Mesenchymal stem cell (in vitro differentiated cells and primary cell): ENCODE data around the gene CAND2.

ENCODE experiments used
- DNase-seq: peaks from one replicate; pipeline ENCODE4 v3.0.0-alpha.2; 2013
- H2AFZ ChIP-seq: one replicate; pipeline ENCODE4 v1.6.1; 2013; ENCODE audit warnings: low read depth, mild to moderate bottlenecking, control low read depth, inconsistent platforms, low read length, moderate library complexity
- H2AK5ac ChIP-seq: 2 replicates; pipeline ENCODE4 v1.6.1; 2013; ENCODE audit warnings: low read length, moderate library complexity, mild to moderate bottlenecking, inconsistent platforms; ENCODE audit not compliant: severe bottlenecking
- H2BK120ac ChIP-seq: one replicate; pipeline ENCODE4 v1.6.1; 2013; ENCODE audit warnings: low read depth, mild to moderate bottlenecking, inconsistent platforms, low read length, moderate library complexity
- H2BK12ac ChIP-seq, 2 experiments: one replicate each; pipeline ENCODE4 v1.6.1; 2013; ENCODE audit warnings: inconsistent platforms in 2 of 2, low read length in 2 of 2, mild to moderate bottlenecking in 2 of 2, moderate library complexity in 2 of 2, control low read depth in 1 of 2
- H2BK15ac ChIP-seq: one replicate; pipeline ENCODE4 v1.6.1; 2013; ENCODE audit warnings: mild to moderate bottlenecking, low read depth, inconsistent platforms; ENCODE audit not compliant: poor library complexity, severe bottlenecking
- H2BK5ac ChIP-seq: 2 replicates; pipeline ENCODE4 v1.6.1; 2013; ENCODE audit warnings: low read depth, mild to moderate bottlenecking, low read length, control low read depth, inconsistent platforms; ENCODE audit not compliant: poor library complexity, severe bottlenecking
- H3K14ac ChIP-seq, 2 experiments: one replicate each; pipeline ENCODE4 v1.6.1; 2013; ENCODE audit warnings: inconsistent platforms in 2 of 2, low read length in 2 of 2, control low read depth in 1 of 2, mild to moderate bottlenecking in 1 of 2, moderate library complexity in 1 of 2
- H3K18ac ChIP-seq, 2 experiments: one replicate each; pipeline ENCODE4 v1.6.1; 2013; ENCODE audit warnings: inconsistent platforms in 2 of 2, low read length in 2 of 2, control low read depth in 1 of 2, low read depth in 1 of 2, mild to moderate bottlenecking in 1 of 2
- H3K23ac ChIP-seq, 2 experiments: one replicate each; pipeline ENCODE4 v1.6.1; 2013; ENCODE audit warnings: inconsistent platforms in 2 of 2, low read length in 2 of 2, mild to moderate bottlenecking in 2 of 2, moderate library complexity in 2 of 2, control low read depth in 1 of 2
- H3K27ac ChIP-seq: 2 replicates; pipeline ENCODE4 v1.5.1; 2013; ENCODE audit warnings: mild to moderate bottlenecking, moderate library complexity, low read length, control low read depth, inconsistent platforms; ENCODE audit not compliant: poor library complexity, severe bottlenecking
- H3K27me3 ChIP-seq, 2 experiments: 2 replicates each; pipeline versions ENCODE4 v1.6.1 to v1.7.0; 2013; ENCODE audit warnings: low read length in 2 of 2, mild to moderate bottlenecking in 2 of 2, moderate library complexity in 2 of 2, control low read depth in 1 of 2, inconsistent platforms in 1 of 2; ENCODE audit not compliant: control insufficient read depth in 1 of 2, insufficient read depth in 1 of 2
- H3K36me3 ChIP-seq, 2 experiments: 2 replicates each; pipeline versions ENCODE4 v1.6.1 to v1.7.0; 2013; ENCODE audit warnings: low read length in 2 of 2, control low read depth in 1 of 2, inconsistent platforms in 1 of 2, low read depth in 1 of 2, mild to moderate bottlenecking in 1 of 2; ENCODE audit not compliant: insufficient read depth in 2 of 2, control insufficient read depth in 1 of 2
- H3K4ac ChIP-seq, 2 experiments: one replicate each; pipeline ENCODE4 v1.6.1; 2013; ENCODE audit warnings: inconsistent platforms in 2 of 2, low read length in 2 of 2, mild to moderate bottlenecking in 2 of 2, moderate library complexity in 2 of 2, control low read depth in 1 of 2, low read depth in 1 of 2
- H3K4me1 ChIP-seq: 2 replicates; pipeline ENCODE4 v1.6.1; 2013; ENCODE audit warnings: low read depth, low read length, control low read depth; ENCODE audit not compliant: control insufficient read depth, insufficient read depth
- H3K4me2 ChIP-seq: 2 replicates; pipeline ENCODE4 v1.6.1; 2013; ENCODE audit warnings: low read length, mild to moderate bottlenecking, inconsistent platforms; ENCODE audit not compliant: poor library complexity, severe bottlenecking
- H3K4me3 ChIP-seq, 2 experiments: 2 replicates each; pipeline versions ENCODE4 v1.5.1 to v1.7.0; 2013; ENCODE audit warnings: low read length in 2 of 2, mild to moderate bottlenecking in 2 of 2, control low read depth in 1 of 2, low read depth in 1 of 2; ENCODE audit not compliant: insufficient read depth in 1 of 2
- H3K79me1 ChIP-seq: replicated peaks from 2 replicates; pipeline ENCODE4 v1.6.1; 2013; ENCODE audit warnings: mild to moderate bottlenecking, control low read depth, low read length, inconsistent platforms; ENCODE audit not compliant: poor library complexity, severe bottlenecking
- H3K9ac ChIP-seq: 2 replicates; pipeline ENCODE4 v1.7.0; 2013; ENCODE audit warnings: mild to moderate bottlenecking, low read length, moderate library complexity
- H3K9me3 ChIP-seq: 2 replicates; pipeline ENCODE4 v1.7.0; 2013; ENCODE audit warnings: mild to moderate bottlenecking, low read length; ENCODE audit not compliant: control insufficient read depth
- H4K8ac ChIP-seq: one replicate; pipeline ENCODE4 v1.6.1; 2013; ENCODE audit warnings: inconsistent platforms, mild to moderate bottlenecking, low read length, moderate library complexity
- H4K91ac ChIP-seq: one replicate; pipeline ENCODE4 v1.6.1; 2013; ENCODE audit warnings: mild to moderate bottlenecking, low read length, inconsistent platforms
- WGBS: methylation state at CpG from one replicate; pipeline ENCODE4 v1.1.7; 2013; ENCODE audit warnings: mixed read lengths; 5-methylcytosine and 5-hydroxymethylcytosine counted together

Gene CAND2

GRCh38 chr3:12840591-12841148, 44.2 kb downstream of the CAND2 start:
- DNase-seq, result no peak
- peak overlapping the region; percentile 79 to 80 for H3K4ac ChIP-seq
- H3K36me3 ChIP-seq, result peaks cover 26 to 44% of the 10 kb centered on the region in 2 experiments
- no peaks in the 10 kb centered on the region for H3K9me3 ChIP-seq
- peak overlapping the region in 1 of 2 experiments; percentile 50 for H3K14ac ChIP-seq
- 11% methylated on average over 18 of the region's 18 CpGs for WGBS
- H3K4me2 ChIP-seq, result peak overlapping the region; percentile 79
- peak overlapping the region; percentile 81 for H4K91ac ChIP-seq
- H2BK5ac ChIP-seq, result no peak overlapping the region
- peak overlapping the region; percentile 94 for H3K9ac ChIP-seq
- no peak overlapping the region for H2BK12ac ChIP-seq
- H2AK5ac ChIP-seq, result peak overlapping the region; percentile 33
- peak overlapping the region; percentile 60 for H2AFZ ChIP-seq
- no peak overlapping the region for H2BK15ac ChIP-seq
- peak overlapping the region; percentile 83 to 95 for H3K18ac ChIP-seq
- peak overlapping the region; percentile 86 for H3K27ac ChIP-seq
- peaks cover 15% of the 10 kb centered on the region for H3K4me1 ChIP-seq
- H3K27me3 ChIP-seq, result no peaks in the 10 kb centered on the region
- peak overlapping the region in 1 of 2 experiments; percentile 53 for H3K23ac ChIP-seq
- H2BK120ac ChIP-seq, result peak overlapping the region; percentile 74
- peak overlapping the region; percentile 81 to 96 for H3K4me3 ChIP-seq
- H4K8ac ChIP-seq, result no peak overlapping the region
- H3K79me1 ChIP-seq, result peaks cover 1% of the 10 kb centered on the region

- H3K36me3 ChIP-seq, result peaks cover 20 to 38% of the 10 kb centered on the region in 2 experiments
- H2BK120ac ChIP-seq, result peak within 1 kb of the TSS; percentile 74
- no peaks in the 10 kb centered on the region for H3K9me3 ChIP-seq
- H2AFZ ChIP-seq, result peak within 1 kb of the TSS; percentile 60
- peak within 1 kb of the TSS in 1 of 2 experiments; percentile 89 for H3K14ac ChIP-seq
- no peaks in the 10 kb centered on the region for H3K79me1 ChIP-seq
- H4K91ac ChIP-seq, result peak within 1 kb of the TSS; percentile 81
- peak within 1 kb of the TSS; percentile 33 for H2AK5ac ChIP-seq
- peak within 1 kb of the TSS; percentile 94 for H3K9ac ChIP-seq
- peak within 1 kb of the TSS; percentile 79 to 80 for H3K4ac ChIP-seq
- H3K27ac ChIP-seq, result peak within 1 kb of the TSS; percentile 86
- peak within 1 kb of the TSS; percentile 72 for H4K8ac ChIP-seq
- H2BK12ac ChIP-seq, result no peak within 1 kb of the TSS
- H3K4me3 ChIP-seq, result peak within 1 kb of the TSS; percentile 81 to 96
- H3K4me2 ChIP-seq, result peak within 1 kb of the TSS; percentile 79
- under 1% methylated on average over 38 of the region's 43 CpGs for WGBS
- H3K27me3 ChIP-seq, result no peaks in the 10 kb centered on the region
- H2BK15ac ChIP-seq, result peak within 1 kb of the TSS; percentile 29
- peak within 1 kb of the TSS; percentile 53 to 75 for H3K23ac ChIP-seq
- H3K18ac ChIP-seq, result peak within 1 kb of the TSS; percentile 83 to 95
- peak; percentile 98 for DNase-seq
- H2BK5ac ChIP-seq, result peak within 1 kb of the TSS; percentile 34
- H3K4me1 ChIP-seq, result peaks cover 19% of the 10 kb centered on the region
These were observed 44.9 kb downstream of the CAND2 start, which contains the start of gene RPL32 for GRCh38 chr3:12841149-12841969. Gene RPL32 (minus strand): TSS chr3:12841565. CDS start chr3:12840237, 1,328 bp downstream.

- 57% methylated on average over 7 of the region's 7 CpGs for WGBS
- H4K8ac ChIP-seq, result peak overlapping the region; percentile 72
- no peak overlapping the region for H3K23ac ChIP-seq
- peak overlapping the region; percentile 94 for H3K9ac ChIP-seq
- no peaks in the 10 kb centered on the region for H3K79me1 ChIP-seq
- no peak overlapping the region for H3K4ac ChIP-seq
- H2BK120ac ChIP-seq, result no peak overlapping the region
- H3K27ac ChIP-seq, result no peak overlapping the region
- H4K91ac ChIP-seq, result no peak overlapping the region
- H3K9me3 ChIP-seq, result no peaks in the 10 kb centered on the region
- no peak overlapping the region for H2BK12ac ChIP-seq
- no peak for DNase-seq
- H2BK5ac ChIP-seq, result no peak overlapping the region
- peak overlapping the region in 1 of 2 experiments; percentile 96 for H3K4me3 ChIP-seq
- no peak overlapping the region for H2BK15ac ChIP-seq
- no peak overlapping the region for H2AK5ac ChIP-seq
- no peak overlapping the region for H3K18ac ChIP-seq
- H3K4me1 ChIP-seq, result peaks cover 21% of the 10 kb centered on the region
- H3K36me3 ChIP-seq, result peaks cover 19 to 32% of the 10 kb centered on the region in 2 experiments
- H3K4me2 ChIP-seq, result no peak overlapping the region
- no peaks in the 10 kb centered on the region for H3K27me3 ChIP-seq
- H2AFZ ChIP-seq, result no peak overlapping the region
- no peak overlapping the region for H3K14ac ChIP-seq
These were observed 45.5 kb downstream of the CAND2 start for GRCh38 chr3:12841970-12842328.

GRCh38 chr3:12842469-12842868, 46.0 kb downstream of the CAND2 start:
- Histone ChIP-seq H3K27ac (no peak overlapping the region), H3K4me3 (no peak overlapping the region)

More at GRCh38 chr3:12842469-12842868, 46.0 kb downstream of the CAND2 start:
- Histone ChIP-seq H3K9me3 (no peaks in the 10 kb centered on the region), H4K91ac (no peak overlapping the region), H4K8ac (no peak overlapping the region), H2AK5ac (no peak overlapping the region), H3K18ac (no peak overlapping the region), H3K4me1 (peaks cover 21% of the 10 kb centered on the region), H3K14ac (no peak overlapping the region), H3K4me2 (no peak overlapping the region), H2BK120ac (no peak overlapping the region), H2BK12ac (no peak overlapping the region), H3K4ac (no peak overlapping the region), H3K27me3 (no peaks in the 10 kb centered on the region), H2BK15ac (no peak overlapping the region), H2AFZ (no peak overlapping the region), H3K36me3 (peaks cover 19 to 26% of the 10 kb centered on the region in 2 experiments), H2BK5ac (no peak overlapping the region), H3K9ac (peak overlapping the region; percentile 94), H3K79me1 (no peaks in the 10 kb centered on the region), H3K23ac (no peak overlapping the region)
- 95% methylated on average over 4 of the region's 4 CpGs for WGBS
- DNase-seq, result no peak
